ENCODE data around the gene TRANK1.

DNA sequence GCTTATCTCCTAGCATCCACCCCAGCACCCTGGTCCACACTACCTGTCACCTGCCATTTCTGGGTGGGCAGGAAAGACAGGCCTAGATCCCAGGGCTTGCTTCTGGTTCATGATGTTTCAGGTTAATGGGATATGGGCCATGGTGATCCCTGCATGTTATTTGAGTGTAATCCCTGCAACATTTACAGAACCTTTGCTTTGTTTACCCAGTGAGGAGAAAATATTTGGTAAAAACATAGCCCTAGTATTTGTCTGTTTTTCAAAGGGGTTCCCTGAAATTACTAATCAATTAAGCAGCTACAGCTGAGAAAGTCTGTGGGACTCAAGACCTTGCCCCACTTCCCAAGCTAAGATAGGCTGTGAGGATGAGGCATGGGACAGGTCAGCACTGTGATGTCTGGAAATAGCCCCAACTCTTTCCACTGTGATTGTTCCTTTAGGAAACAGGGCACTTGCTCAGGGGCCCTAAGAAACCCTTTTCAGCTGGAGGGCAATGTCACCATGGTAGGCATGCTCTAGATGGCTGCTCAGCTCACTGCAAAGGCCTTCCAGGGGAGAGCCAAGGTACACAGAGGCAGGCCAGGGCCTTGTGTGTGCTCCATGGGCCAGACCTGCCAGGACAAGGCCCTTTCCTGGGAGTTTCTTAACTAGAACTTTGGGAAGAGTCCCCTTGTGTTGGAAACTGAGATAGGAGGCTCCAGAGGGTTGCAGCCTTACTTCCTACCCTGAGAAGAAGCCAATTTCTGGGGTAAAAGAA is 11.1 kb downstream of the TRANK1 start:
- TF ChIP-seq CTCF (IDR thresholded peaks at IDR 0.05) (no peak), POLR2A (IDR thresholded peaks at IDR 0.05) (no peak)
